ENCODE data around the gene SUN2.

GRCh38 chr22:38776086-38776485 is 20.3 kb upstream of the SUN2 start:
- no peak for TF ChIP-seq EZH2phosphoT487 (IDR thresholded peaks at IDR 0.05; ENCODE audit: borderline replicate concordance, low read length)
- no peak for TF ChIP-seq CTCF (conservative IDR thresholded peaks at IDR 0.05; ENCODE audit: low read depth, low read length)

All from PC-3 (cell line).